HEK293 (cell line): ENCODE measurements around the gene TMEM106C.

ENCODE experiments used
- GLIS2 ChIP-seq: fragments of 450-650 bp; formaldehyde crosslinking; IDR thresholded peaks from 2 replicates; pipeline ENCODE4 v1.5.1; 2016; ENCODE audit warnings: missing biosample characterization, missing genetic modification characterization
- OSR2 ChIP-seq: fragments of 450-650 bp; formaldehyde crosslinking; IDR thresholded peaks from 2 replicates; pipeline ENCODE4 v1.5.1; 2016; ENCODE audit warnings: missing biosample characterization, missing genetic modification characterization
- SETDB1 ChIP-seq: IDR thresholded peaks from one replicate; pipeline ENCODE4 v1.6.1; 2017; ENCODE audit warnings: mild to moderate bottlenecking, low read length, moderate library complexity, mixed read lengths; ENCODE audit not compliant: insufficient read length
- SP7 ChIP-seq: fragments of 450-650 bp; formaldehyde crosslinking; IDR thresholded peaks from 2 replicates; pipeline ENCODE4 v1.5.1; 2016; ENCODE audit warnings: missing biosample characterization, missing genetic modification characterization
- YY1 ChIP-seq: fragments of 450-650 bp; formaldehyde crosslinking; IDR thresholded peaks from 2 replicates; pipeline ENCODE4 v1.5.1; 2018; ENCODE audit warnings: missing biosample characterization, missing genetic modification characterization
- ZBTB7A ChIP-seq: fragments of 450-650 bp; formaldehyde crosslinking; IDR thresholded peaks from 2 replicates; pipeline ENCODE4 v1.5.1; 2016; ENCODE audit warnings: low read depth, missing biosample characterization, missing genetic modification characterization
- ZNF138 ChIP-seq: fragments of 450-650 bp; formaldehyde crosslinking; IDR thresholded peaks from 2 replicates; pipeline ENCODE4 v1.5.1; 2016; ENCODE audit warnings: missing biosample characterization, missing genetic modification characterization, borderline replicate concordance
- ZNF324 ChIP-seq: fragments of 450-650 bp; formaldehyde crosslinking; IDR thresholded peaks from 2 replicates; pipeline ENCODE4 v1.5.1; 2016; ENCODE audit warnings: missing biosample characterization, missing genetic modification characterization
- ZNF48 ChIP-seq: fragments of 450-650 bp; formaldehyde crosslinking; IDR thresholded peaks from 2 replicates; pipeline ENCODE4 v1.5.1; 2016; ENCODE audit warnings: missing biosample characterization, missing genetic modification characterization
- ZNF623 ChIP-seq: fragments of 450-650 bp; formaldehyde crosslinking; IDR thresholded peaks from 2 replicates; pipeline ENCODE4 v1.5.1; 2016; ENCODE audit warnings: missing biosample characterization, missing genetic modification characterization
- ZNF830 ChIP-seq: fragments of 450-650 bp; IDR thresholded peaks from 2 replicates; pipeline ENCODE4 v1.5.0; 2018; ENCODE audit warnings: missing biosample characterization, missing genetic modification characterization, low read depth, mild to moderate bottlenecking, moderate library complexity
- ZNF837 ChIP-seq: fragments of 450-650 bp; formaldehyde crosslinking; IDR thresholded peaks from 2 replicates; pipeline ENCODE4 v1.5.1; 2016; ENCODE audit warnings: missing biosample characterization, missing genetic modification characterization
- TF ChIP-seq, protein P1 (sequence below): fragments of 450-650 bp; formaldehyde crosslinking; IDR thresholded peaks from 2 replicates; pipeline ENCODE4 v1.5.1; 2016; ENCODE audit warnings: missing biosample characterization, missing genetic modification characterization
- TF ChIP-seq, protein P2 (sequence below): fragments of 450-650 bp; formaldehyde crosslinking; IDR thresholded peaks from 2 replicates; pipeline ENCODE4 v1.5.1; 2016; ENCODE audit warnings: missing biosample characterization, missing genetic modification characterization

DNA sequence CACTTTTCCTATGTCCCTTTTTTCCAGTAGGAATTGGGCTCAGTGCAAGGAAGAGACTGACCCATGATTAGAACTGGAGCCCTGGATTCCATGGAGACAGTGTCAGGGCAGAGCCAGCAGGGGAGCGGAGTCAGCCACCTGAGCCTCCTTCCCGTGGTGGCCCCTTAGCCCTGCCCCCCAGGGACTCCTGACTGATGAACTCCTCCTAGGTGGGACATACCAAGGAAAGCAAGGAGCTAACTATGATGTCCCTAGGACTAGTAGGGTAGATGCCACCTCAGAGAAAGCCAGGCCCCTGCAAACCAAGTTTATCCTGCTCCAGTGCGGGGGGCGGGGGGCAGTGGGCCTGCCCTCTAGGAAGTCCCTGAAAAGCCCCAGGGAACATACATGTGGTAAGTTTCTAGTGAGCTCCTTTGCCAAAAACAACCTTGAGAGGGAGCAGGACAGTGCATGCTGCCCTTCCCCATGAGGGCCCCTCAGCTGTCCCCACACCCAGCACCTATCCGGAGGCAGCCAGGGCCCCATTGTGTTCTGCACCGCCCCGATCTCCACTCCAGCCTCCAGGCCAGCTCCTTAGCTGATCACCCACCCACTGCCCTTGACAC is 47.1 kb downstream of the TMEM106C start:
- TF ChIP-seq ZBTB7A (tag by site-specific recombination) (no peak), ZNF138 (tag by site-specific recombination) (no peak), ZNF48 (tag by site-specific recombination) (no peak), GLIS2 (no peak), YY1 (no peak), ZNF623 (no peak), ZNF830 (tag by site-specific recombination) (no peak), ZNF324 (tag by site-specific recombination) (no peak), OSR2 (tag by site-specific recombination) (no peak), SP7 (tag by site-specific recombination) (no peak), ZNF837 (tag by site-specific recombination) (no peak), SETDB1 (no peak)
- TF ChIP-seq, protein P1, sequence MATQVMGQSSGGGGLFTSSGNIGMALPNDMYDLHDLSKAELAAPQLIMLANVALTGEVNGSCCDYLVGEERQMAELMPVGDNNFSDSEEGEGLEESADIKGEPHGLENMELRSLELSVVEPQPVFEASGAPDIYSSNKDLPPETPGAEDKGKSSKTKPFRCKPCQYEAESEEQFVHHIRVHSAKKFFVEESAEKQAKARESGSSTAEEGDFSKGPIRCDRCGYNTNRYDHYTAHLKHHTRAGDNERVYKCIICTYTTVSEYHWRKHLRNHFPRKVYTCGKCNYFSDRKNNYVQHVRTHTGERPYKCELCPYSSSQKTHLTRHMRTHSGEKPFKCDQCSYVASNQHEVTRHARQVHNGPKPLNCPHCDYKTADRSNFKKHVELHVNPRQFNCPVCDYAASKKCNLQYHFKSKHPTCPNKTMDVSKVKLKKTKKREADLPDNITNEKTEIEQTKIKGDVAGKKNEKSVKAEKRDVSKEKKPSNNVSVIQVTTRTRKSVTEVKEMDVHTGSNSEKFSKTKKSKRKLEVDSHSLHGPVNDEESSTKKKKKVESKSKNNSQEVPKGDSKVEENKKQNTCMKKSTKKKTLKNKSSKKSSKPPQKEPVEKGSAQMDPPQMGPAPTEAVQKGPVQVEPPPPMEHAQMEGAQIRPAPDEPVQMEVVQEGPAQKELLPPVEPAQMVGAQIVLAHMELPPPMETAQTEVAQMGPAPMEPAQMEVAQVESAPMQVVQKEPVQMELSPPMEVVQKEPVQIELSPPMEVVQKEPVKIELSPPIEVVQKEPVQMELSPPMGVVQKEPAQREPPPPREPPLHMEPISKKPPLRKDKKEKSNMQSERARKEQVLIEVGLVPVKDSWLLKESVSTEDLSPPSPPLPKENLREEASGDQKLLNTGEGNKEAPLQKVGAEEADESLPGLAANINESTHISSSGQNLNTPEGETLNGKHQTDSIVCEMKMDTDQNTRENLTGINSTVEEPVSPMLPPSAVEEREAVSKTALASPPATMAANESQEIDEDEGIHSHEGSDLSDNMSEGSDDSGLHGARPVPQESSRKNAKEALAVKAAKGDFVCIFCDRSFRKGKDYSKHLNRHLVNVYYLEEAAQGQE (tag by site-specific recombination) = no peak
- TF ChIP-seq, protein P2, sequence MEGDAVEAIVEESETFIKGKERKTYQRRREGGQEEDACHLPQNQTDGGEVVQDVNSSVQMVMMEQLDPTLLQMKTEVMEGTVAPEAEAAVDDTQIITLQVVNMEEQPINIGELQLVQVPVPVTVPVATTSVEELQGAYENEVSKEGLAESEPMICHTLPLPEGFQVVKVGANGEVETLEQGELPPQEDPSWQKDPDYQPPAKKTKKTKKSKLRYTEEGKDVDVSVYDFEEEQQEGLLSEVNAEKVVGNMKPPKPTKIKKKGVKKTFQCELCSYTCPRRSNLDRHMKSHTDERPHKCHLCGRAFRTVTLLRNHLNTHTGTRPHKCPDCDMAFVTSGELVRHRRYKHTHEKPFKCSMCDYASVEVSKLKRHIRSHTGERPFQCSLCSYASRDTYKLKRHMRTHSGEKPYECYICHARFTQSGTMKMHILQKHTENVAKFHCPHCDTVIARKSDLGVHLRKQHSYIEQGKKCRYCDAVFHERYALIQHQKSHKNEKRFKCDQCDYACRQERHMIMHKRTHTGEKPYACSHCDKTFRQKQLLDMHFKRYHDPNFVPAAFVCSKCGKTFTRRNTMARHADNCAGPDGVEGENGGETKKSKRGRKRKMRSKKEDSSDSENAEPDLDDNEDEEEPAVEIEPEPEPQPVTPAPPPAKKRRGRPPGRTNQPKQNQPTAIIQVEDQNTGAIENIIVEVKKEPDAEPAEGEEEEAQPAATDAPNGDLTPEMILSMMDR (tag by site-specific recombination) = no peak
